ENCODE measurements around the gene LHFPL3. TPM values are rescaled to one million over a fixed set of nuclear protein-coding genes. Genes with fewer than 3 reads are reported as not detected.

Gene LHFPL3
- total and polyA plus RNA-seq, 2 donors (not counting 1 experiment from before 2014, with no cell fraction given) = not detected

DNA sequence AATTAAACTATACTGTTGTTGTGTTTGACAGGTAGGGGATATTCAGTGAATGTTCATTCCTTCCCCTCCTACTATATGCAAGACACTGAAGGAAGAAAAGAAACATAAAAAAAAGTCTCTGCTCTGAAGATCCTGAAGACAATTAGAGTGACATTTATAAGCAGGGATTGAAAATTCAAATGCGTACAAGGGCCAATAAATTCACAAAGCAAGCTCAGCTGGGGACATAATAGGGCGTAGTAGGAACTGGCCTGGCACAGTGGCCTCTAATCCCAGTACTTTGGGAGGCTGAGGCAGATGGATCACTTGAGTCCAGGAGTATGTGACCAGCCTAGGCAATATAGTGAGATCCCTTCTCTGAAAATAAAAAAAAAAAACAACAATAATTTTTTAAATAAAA, 580.7 kb downstream of the LHFPL3 start:
- Histone ChIP-seq H3K4me1 (ENCODE audit: control insufficient read depth in 2 of 2, insufficient read depth in 2 of 2, low read length in 2 of 2) (no peaks in the 10 kb centered on the region), H3K9ac (ENCODE audit: low read length) (no peak overlapping the region), H4K20me1 (ENCODE audit: control insufficient read depth, insufficient read depth, low read length, poor library complexity, severe bottlenecking) (no peaks in the 10 kb centered on the region), H3K27me3 (replicated peaks in 1 of 4; ENCODE audit: control extremely low read depth in 1 of 4, control insufficient read depth in 3 of 4, insufficient read depth in 4 of 4, low read length in 3 of 4) (peaks cover 0 to 5% (median 3%) of the 10 kb centered on the region in 4 experiments), H3K9me3 (ENCODE audit: control extremely low read depth in 1 of 3, control insufficient read depth in 2 of 3, insufficient read depth in 1 of 3, low read length in 2 of 3) (no peaks in the 10 kb centered on the region), H3K4me3 (ENCODE audit: control extremely low read depth in 1 of 5, extremely low read depth in 1 of 5, insufficient read depth in 1 of 5, low read depth in 2 of 5, low read length in 4 of 5) (no peak overlapping the region), H3K36me3 (replicated peaks in 1 of 2; ENCODE audit: control extremely low read depth in 1 of 2, control insufficient read depth in 1 of 2, extremely low read depth in 1 of 2, insufficient read depth in 2 of 2, low read length in 1 of 2) (no peaks in the 10 kb centered on the region), H3K4me2 (replicated peaks; ENCODE audit: low read depth, low read length, poor library complexity, severe bottlenecking) (no peak overlapping the region), H3K79me2 (ENCODE audit: control insufficient read depth, insufficient read depth, low read length) (no peaks in the 10 kb centered on the region), H2AFZ (ENCODE audit: insufficient read depth, low read depth, low read length, poor library complexity, severe bottlenecking) (no peak overlapping the region), H3K27ac (ENCODE audit: low read length in 2 of 2) (no peak overlapping the region)
- WGBS (ENCODE audit: insufficient coverage) = 100% methylated on average over 1 of the region's 2 CpGs
- ATAC-seq (ENCODE audit: low read depth) (no peak), DNase-seq (no peak)
- ChIA-PET POLR2A (no interaction called here), CTCF (interaction anchor here (1.2 to 3.7 kb wide), 4 partner anchors 10 to 521 kb away, joined by 3 to 23 read pairs (median 5); no protein-coding TSS in a partner anchor)
- Mint-ChIP-seq H3K4me1 (no peaks in the 10 kb centered on the region), H3K9me3 (ENCODE audit: insufficient read depth) (no peaks in the 10 kb centered on the region), H3K4me3 (no peak overlapping the region), H3K27me3 (peaks cover 12% of the 10 kb centered on the region), H3K27ac (no peak overlapping the region)
- TF ChIP-seq CTCF (IDR thresholded peaks at IDR 0.05) = no peak
- no peak for TF ChIP-seq EZH2 (IDR thresholded peaks at IDR 0.05; ENCODE audit: borderline replicate concordance, insufficient read depth, low read depth, low read length, poor library complexity, severe bottlenecking)
- intact Hi-C loops (cut with micrococcal nuclease) = no loop called here

DNA sequence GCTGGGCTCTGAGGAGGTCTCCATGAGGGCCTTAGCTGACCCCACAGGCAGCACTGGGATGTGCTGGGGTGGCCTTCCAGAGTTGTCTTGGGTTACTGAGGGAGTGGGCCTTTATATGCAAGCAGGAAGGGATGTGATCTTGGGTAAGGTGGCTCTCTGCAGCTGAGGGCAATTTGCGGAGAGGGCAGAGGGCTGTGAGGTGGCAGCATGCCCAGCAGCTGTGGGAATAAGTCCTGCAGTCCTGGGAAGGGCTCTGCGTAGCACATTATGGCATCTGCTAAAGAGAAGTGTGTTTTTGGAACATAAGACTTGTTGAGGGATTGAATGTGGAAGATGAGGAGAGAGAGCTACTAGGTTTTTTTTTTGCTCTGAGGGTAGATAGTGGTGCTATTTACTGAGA, 586.0 kb downstream of the LHFPL3 start:
- Mint-ChIP-seq H3K27me3 (peaks cover 4% of the 10 kb centered on the region), H3K4me3 (no peak overlapping the region), H3K27ac (no peak overlapping the region), H3K4me1 (no peaks in the 10 kb centered on the region), H3K9me3 (ENCODE audit: insufficient read depth) (no peaks in the 10 kb centered on the region)
- intact Hi-C loops (cut with micrococcal nuclease) = no loop called here
- no peaks in the 10 kb centered on the region for H3K36me3 ChIP-seq (replicated peaks in 1 of 2; ENCODE audit: control extremely low read depth in 1 of 2, control insufficient read depth in 1 of 2, extremely low read depth in 1 of 2, insufficient read depth in 2 of 2, low read length in 1 of 2)
- TF ChIP-seq EZH2 (IDR thresholded peaks at IDR 0.05; ENCODE audit: borderline replicate concordance, insufficient read depth, low read depth, low read length, poor library complexity, severe bottlenecking) (no peak), CTCF (IDR thresholded peaks at IDR 0.05) (no peak)
- H3K27me3 ChIP-seq (replicated peaks in 1 of 4; ENCODE audit: control extremely low read depth in 1 of 4, control insufficient read depth in 3 of 4, insufficient read depth in 4 of 4, low read length in 3 of 4) = no peaks in the 10 kb centered on the region
- no peaks in the 10 kb centered on the region for H4K20me1 ChIP-seq (ENCODE audit: control insufficient read depth, insufficient read depth, low read length, poor library complexity, severe bottlenecking)
- H3K9ac ChIP-seq (ENCODE audit: low read length) = no peak overlapping the region
- WGBS (ENCODE audit: insufficient coverage) = 96% methylated on average over 2 of the region's 2 CpGs
- H3K4me3 ChIP-seq (ENCODE audit: control extremely low read depth in 1 of 5, extremely low read depth in 1 of 5, insufficient read depth in 1 of 5, low read depth in 2 of 5, low read length in 4 of 5) = no peak overlapping the region
- ChIA-PET CTCF (interaction anchor here (0.6 to 12.0 kb wide), 2 partner anchors 28 to 740 kb away, joined by 5 to 293 read pairs; no protein-coding TSS in a partner anchor), POLR2A (no interaction called here)
- no peak overlapping the region for H3K4me2 ChIP-seq (replicated peaks; ENCODE audit: low read depth, low read length, poor library complexity, severe bottlenecking)
- H2AFZ ChIP-seq (ENCODE audit: insufficient read depth, low read depth, low read length, poor library complexity, severe bottlenecking) = no peak overlapping the region
- H3K4me1 ChIP-seq (ENCODE audit: control insufficient read depth in 2 of 2, insufficient read depth in 2 of 2, low read length in 2 of 2) = no peaks in the 10 kb centered on the region
- ATAC-seq (ENCODE audit: low read depth) (no peak), DNase-seq (no peak)
- no peaks in the 10 kb centered on the region for H3K9me3 ChIP-seq (ENCODE audit: control extremely low read depth in 1 of 3, control insufficient read depth in 2 of 3, insufficient read depth in 1 of 3, low read length in 2 of 3)
- no peak overlapping the region for H3K27ac ChIP-seq (ENCODE audit: low read length in 2 of 2)
- no peaks in the 10 kb centered on the region for H3K79me2 ChIP-seq (ENCODE audit: control insufficient read depth, insufficient read depth, low read length)

Data from B cell (primary cell).